K562 (cell line): Measurements from ENCODE around the gene ABLIM2. TPM values are rescaled to one million over a fixed set of nuclear protein-coding genes. Genes with fewer than 3 reads are reported as not detected.

Experiments used
- ATAC-seq: fragments of 200-7000 bp; cut with Tn5 transposase; 3 replicates; pipeline ENCODE4 v1.9.1; 2020; ENCODE audit warnings: moderate library complexity
- BruUV-seq: library from RNA; stranded (reverse); fragments of 400-500 nt; replicated peaks from 2 replicates; lab custom pipeline; 2021; lab: Mats Ljungman, UMichigan
- CTCF ChIA-PET: fragments of 300-600 bp; formaldehyde crosslinking; extraction: SDS; loops from one replicate; lab custom pipeline; 2021; ENCODE audit warnings: low intra/inter-chr PET ratio; lab: Yijun Ruan, JAX
- POLR2A ChIA-PET: fragments of 300-600, 350-650 bp; sonication (Branson Sonifier 250); formaldehyde crosslinking; extraction: SDS; loops from one replicate; lab custom pipeline; 2021; ENCODE audit warnings: antibody characterized with exemption, inconsistent platforms; lab: Yijun Ruan, JAX
- DNase-seq, 4 experiments: peaks; one replicate each; pipeline versions ENCODE4 v3.0.0 to v3.0.0-alpha.2; 2011 to 2018; ENCODE audit warnings: low spot score in 3 of 4, mixed read lengths in 3 of 4; ENCODE audit errors: extremely low read depth in 1 of 4
- FAIRE-seq: peaks from 2 replicates; lab custom pipeline; 2011; peaks lifted over from hg19 to GRCh38; lab: Jason Lieb, UNC
- H2AFZ ChIP-seq: 2 replicates; pipeline ENCODE4 v1.6.0; 2011; ENCODE audit warnings: low read depth, low read length, control low read depth, inconsistent platforms
- H3K27ac ChIP-seq: fragments of 200-600 bp; 3 replicates; pipeline ENCODE4 v1.8.0; 2011; ENCODE audit warnings: low read depth, mild to moderate bottlenecking, control low read depth, inconsistent platforms, low read length, moderate library complexity, mixed read lengths; ENCODE audit errors: extremely low read depth
- H3K27me3 ChIP-seq, 2 experiments: fragments of 300-600 bp in 1 of 2; 2 replicates in 1 of 2; 3 replicates in 1 of 2; pipeline versions ENCODE4 v1.6.0 to v1.8.0; 2011; ENCODE audit warnings: inconsistent platforms in 2 of 2, low read length in 2 of 2, mild to moderate bottlenecking in 1 of 2, mixed read lengths in 1 of 2, moderate library complexity in 1 of 2; ENCODE audit not compliant: control insufficient read depth in 2 of 2, insufficient read depth in 2 of 2
- H3K36me3 ChIP-seq: fragments of 300-600 bp; 3 replicates; pipeline ENCODE4 v1.8.0; 2011; ENCODE audit warnings: mild to moderate bottlenecking, low read length, inconsistent platforms; ENCODE audit not compliant: control insufficient read depth, insufficient read depth
- H3K4me1 ChIP-seq, 2 experiments: fragments of 200-600 bp in 1 of 2; replicated peaks in 1 of 2; 2 replicates in 1 of 2; 3 replicates in 1 of 2; pipeline versions ENCODE4 v1.5.1 to v1.8.0; 2011; ENCODE audit warnings: inconsistent platforms in 2 of 2, low read length in 2 of 2, mild to moderate bottlenecking in 1 of 2, mixed read lengths in 1 of 2, moderate library complexity in 1 of 2; ENCODE audit not compliant: control insufficient read depth in 2 of 2, insufficient read depth in 2 of 2
- H3K4me2 ChIP-seq: 2 replicates; pipeline ENCODE4 v1.6.1; 2011; ENCODE audit warnings: low read length, control low read depth, inconsistent platforms, mixed read lengths; ENCODE audit not compliant: insufficient read depth
- H3K4me3 ChIP-seq: fragments of 200-600 bp; sonication (generic), shearing (Covaris generic); 2 replicates; pipeline ENCODE4 v1.5.1; 2016; ENCODE audit warnings: control low read depth, inconsistent platforms
- H3K79me2 ChIP-seq: fragments of 200-600 bp; 3 replicates; pipeline ENCODE4 v1.8.0; 2011; ENCODE audit warnings: low read length, inconsistent platforms; ENCODE audit not compliant: control insufficient read depth, insufficient read depth
- H3K9ac ChIP-seq, 2 experiments: 2 replicates each; pipeline versions ENCODE4 v1.6.0 to v1.6.1; 2011; ENCODE audit warnings: low read depth in 2 of 2, low read length in 2 of 2, control low read depth in 1 of 2, inconsistent platforms in 1 of 2, mild to moderate bottlenecking in 1 of 2, mixed read lengths in 1 of 2; ENCODE audit not compliant: insufficient read depth in 1 of 2
- H3K9me1 ChIP-seq: one replicate; pipeline ENCODE4 v1.6.0; 2011; ENCODE audit warnings: inconsistent platforms, mild to moderate bottlenecking, low read length, moderate library complexity; ENCODE audit not compliant: control insufficient read depth, insufficient read depth
- H3K9me3 ChIP-seq: replicated peaks from 2 replicates; pipeline ENCODE4 v1.5.1; 2011; ENCODE audit warnings: low read depth, low read length, inconsistent platforms; ENCODE audit not compliant: control insufficient read depth, insufficient read depth
- H4K20me1 ChIP-seq: replicated peaks from 2 replicates; pipeline ENCODE4 v1.6.1; 2011; ENCODE audit warnings: low read length, inconsistent platforms, mixed read lengths; ENCODE audit not compliant: control insufficient read depth, insufficient read depth
- ARHGAP35 ChIP-seq: fragments of 450-650 bp; IDR thresholded peaks from 2 replicates; pipeline ENCODE4 v1.6.1; 2018; ENCODE audit not compliant: partially characterized antibody
- CBX1 ChIP-seq: sonication (generic); IDR thresholded peaks from 2 replicates; pipeline ENCODE4 v1.6.1; 2016; ENCODE audit warnings: antibody characterized with exemption, low read depth, mild to moderate bottlenecking
- GABPB1 ChIP-seq: sonication (generic); formaldehyde crosslinking; IDR thresholded peaks from 2 replicates; pipeline ENCODE4 v1.8.0; 2022; ENCODE audit warnings: mild to moderate bottlenecking, missing genetic modification reagents
- L3MBTL2 ChIP-seq: fragments of 450-650 bp; IDR thresholded peaks from 2 replicates; pipeline ENCODE4 v1.6.1; 2016; ENCODE audit warnings: mild to moderate bottlenecking, moderate library complexity
- NCOR1 ChIP-seq: fragments of 450-650 bp; IDR thresholded peaks from 2 replicates; pipeline ENCODE4 v1.6.1; 2016; ENCODE audit warnings: mild to moderate bottlenecking, moderate library complexity
- NFE2 ChIP-seq: IDR thresholded peaks from 2 replicates; pipeline ENCODE4 v1.6.1; 2014; ENCODE audit warnings: antibody characterized with exemption, low read depth
- POLR3A ChIP-seq: IDR thresholded peaks from 2 replicates; pipeline ENCODE4 v1.6.1; 2011; ENCODE audit warnings: borderline replicate concordance, mild to moderate bottlenecking, moderate library complexity; ENCODE audit not compliant: insufficient read length, insufficient read depth; ENCODE audit errors: extremely low read depth
- RBM17 ChIP-seq: fragments of 200-400 bp; formaldehyde crosslinking; IDR thresholded peaks from 2 replicates; pipeline ENCODE4 v1.6.1; 2017; ENCODE audit warnings: low read depth, mild to moderate bottlenecking, low read length, borderline replicate concordance
- TCFL5 ChIP-seq: fragments of 250-450 bp; sonication (Bioruptor Pico); conservative IDR thresholded peaks from 2 replicates; pipeline ENCODE4 v1.6.1; 2021; ENCODE audit warnings: mild to moderate bottlenecking, moderate library complexity, matching md5 sums
- ZNF584 ChIP-seq: fragments of 200-800 bp; sonication (Bioruptor generic); IDR thresholded peaks from 2 replicates; pipeline ENCODE4 v1.6.1; 2016; ENCODE audit warnings: low read depth, mild to moderate bottlenecking, missing genetic modification characterization, missing compliant biosample characterization
- WGBS: fragments of 100-300 bp; shearing (Covaris generic); methylation state at CpG from one replicate; pipeline ENCODE4 v1.1.6; 2016; ENCODE audit warnings: low coverage, mixed read lengths; ENCODE audit not compliant: insufficient coverage; ENCODE audit errors: missing lambda C conversion rate; 5-methylcytosine and 5-hydroxymethylcytosine counted together
- in situ Hi-C: fragments of 300-500 bp; cut with MboI; formaldehyde crosslinking; loops from 4 replicates; pipeline ENCODE4 v1.15.0; 2018; ENCODE audit warnings: inconsistent platforms, mixed read lengths
- intact Hi-C: fragments of 100-400 bp; cut with micrococcal nuclease; formaldehyde crosslinking; loops from 2 replicates; pipeline ENCODE4 v1.14.2; 2022
- polyA plus RNA-seq, 8 experiments: library from polyadenylated mRNA; depleted of rRNA in 4 of 8; stranded (reverse) in 5 of 8; unstranded in 3 of 8; fragments of >200 nt; fragmentation: Nextera tagmentation in 2 of 8; fragmentation: Illumina TruSeq in 1 of 8; extraction: Ambion mirVana in 2 of 8; extraction: Trizol in 1 of 8; gene quantifications; 2 replicates each; pipeline versions ENCODE4 v1.2.1 to v1.2.3, GENCODE V29; 2011 to 2014; ENCODE audit warnings: inconsistent platforms in 1 of 8, missing spikeins in 1 of 8
- total RNA-seq, 7 experiments: library from RNA; depleted of rRNA in 6 of 7; stranded (reverse); fragments of >200 nt in 6 of 7; fragmentation: Illumina TruSeq in 2 of 7; extraction: Trizol in 2 of 7; gene quantifications; 2 replicates each; pipeline versions ENCODE4 v1.2.1 to v1.2.3, GENCODE V29; 2011 to 2021; ENCODE audit warnings: low replicate concordance in 1 of 7
- TF ChIP-seq, protein P1 (sequence below), 2 experiments: IDR thresholded peaks in 1 of 2; conservative IDR thresholded peaks in 1 of 2; 2 replicates each; pipeline ENCODE4 v1.6.1; 2016; ENCODE audit warnings: low read depth in 2 of 2, mild to moderate bottlenecking in 1 of 2, missing compliant biosample characterization in 1 of 2, missing genetic modification characterization in 1 of 2, moderate library complexity in 1 of 2
- TF ChIP-seq, protein P2 (sequence below): IDR thresholded peaks from 3 replicates; pipeline ENCODE4 v1.6.1; 2011; ENCODE audit warnings: borderline replicate concordance, mild to moderate bottlenecking; ENCODE audit not compliant: insufficient read length, insufficient read depth

ABLIM2 gene
- total and polyA plus RNA-seq, 9 of the 15 experiments (the other 6 are each of a cell fraction or from before 2014, with no cell fraction given) = not detected

DNA sequence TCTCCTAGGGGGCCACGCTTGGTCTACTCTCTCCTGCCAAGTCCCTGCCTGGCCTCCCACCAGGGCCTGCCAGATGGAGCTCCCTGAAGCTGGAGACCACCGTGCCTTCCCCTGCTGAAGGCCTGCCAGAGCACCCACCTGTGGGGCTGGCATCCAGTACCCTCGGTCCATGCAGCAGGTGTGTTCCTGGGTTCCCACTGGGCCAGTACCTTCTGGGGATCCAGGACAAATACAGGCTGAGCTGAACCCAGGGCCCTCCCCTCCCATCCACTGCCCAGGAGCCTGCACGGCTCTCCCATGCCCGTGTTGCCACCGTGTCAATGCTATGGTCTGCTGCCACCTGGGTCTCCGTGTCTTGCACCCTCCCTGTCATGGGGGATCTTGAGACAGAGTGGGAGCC, 68.8 kb downstream of the ABLIM2 start (continued):
- TF ChIP-seq, protein P1, sequence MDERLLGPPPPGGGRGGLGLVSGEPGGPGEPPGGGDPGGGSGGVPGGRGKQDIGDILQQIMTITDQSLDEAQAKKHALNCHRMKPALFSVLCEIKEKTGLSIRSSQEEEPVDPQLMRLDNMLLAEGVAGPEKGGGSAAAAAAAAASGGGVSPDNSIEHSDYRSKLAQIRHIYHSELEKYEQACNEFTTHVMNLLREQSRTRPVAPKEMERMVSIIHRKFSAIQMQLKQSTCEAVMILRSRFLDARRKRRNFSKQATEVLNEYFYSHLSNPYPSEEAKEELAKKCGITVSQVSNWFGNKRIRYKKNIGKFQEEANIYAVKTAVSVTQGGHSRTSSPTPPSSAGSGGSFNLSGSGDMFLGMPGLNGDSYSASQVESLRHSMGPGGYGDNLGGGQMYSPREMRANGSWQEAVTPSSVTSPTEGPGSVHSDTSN (CRISPR knock-in tag; IDR thresholded peaks at IDR 0.05; ENCODE audit: low read depth) = no peak
- TF ChIP-seq, protein P1 (tag; conservative IDR thresholded peaks at IDR 0.05; ENCODE audit: low read depth) = no peak
- TF ChIP-seq ZNF584 (CRISPR knock-in tag) = no peak
- TF ChIP-seq NFE2 = no peak
- TF ChIP-seq TCFL5 = no peak
- no peak for TF ChIP-seq CBX1
- TF ChIP-seq, all 486 proteins: peak for 0

DNA sequence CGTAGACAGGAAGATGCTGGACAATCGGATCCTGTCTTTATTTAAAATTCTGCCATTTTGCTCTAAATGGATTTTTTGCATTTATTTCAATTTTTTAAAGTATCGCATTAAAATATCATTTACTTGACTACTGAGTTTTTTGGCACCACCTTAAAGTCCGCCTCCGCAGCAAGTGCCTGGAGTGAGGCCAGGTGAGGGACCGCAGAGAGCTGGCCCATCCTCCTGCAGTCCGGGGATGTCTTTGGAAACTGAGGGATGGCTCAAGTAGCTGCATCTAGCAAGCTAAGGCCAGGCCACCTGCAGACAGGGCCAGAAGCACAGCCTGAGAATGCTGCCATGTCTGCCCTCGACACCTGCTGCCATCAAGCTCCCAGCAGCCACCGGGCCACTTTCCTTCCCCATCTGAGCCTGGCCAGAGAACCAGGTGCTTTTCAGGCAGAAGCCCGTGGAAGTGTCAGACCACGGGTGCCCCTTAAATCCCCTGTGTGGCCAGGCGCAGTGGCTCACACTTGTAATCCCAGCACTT, 69.6 kb downstream of the ABLIM2 start:
- in situ Hi-C loops (no loop called here), intact Hi-C loops (no loop called here)
- no TSS peak for BruUV-seq
- H3K9ac ChIP-seq = no peak overlapping the region
- DNase-seq (no peak), FAIRE-seq (no peak), ATAC-seq (no peak)
- CTCF ChIA-PET = interaction anchor here (0.6 kb wide), 1 partner anchor 393 kb away, joined by 4 read pairs; no protein-coding TSS in a partner anchor
- peaks cover 0 to 4% of the 10 kb centered on the region in 2 experiments; a peak in 1 of 5 replicates for H3K27me3 ChIP-seq
- peaks cover 0 to 4% of the 10 kb centered on the region in 2 experiments; a peak in 1 of 5 replicates for H3K4me1 ChIP-seq
- no peak overlapping the region for H3K4me2 ChIP-seq
- H3K36me3 ChIP-seq = no peaks in the 10 kb centered on the region
- POLR2A ChIA-PET = no interaction called here
- H3K9me3 ChIP-seq = 0 out of 2 replicates have a peak, but pooled peaks cover 2% of the 10 kb centered on the region
- H3K4me3 ChIP-seq = no peak overlapping the region
- 5% methylated on average over 12 of the region's 12 CpGs for WGBS
- H4K20me1 ChIP-seq = no peaks in the 10 kb centered on the region
- H3K79me2 ChIP-seq = no peaks in the 10 kb centered on the region
- H3K9me1 ChIP-seq = no peaks in the 10 kb centered on the region
- TF ChIP-seq POLR3A (no peak), ARHGAP35 (no peak), RBM17 (no peak), NCOR1 (no peak), L3MBTL2 (0 out of 2 replicates have a peak, but pooled peaks have one; percentile 15), GABPB1 (CRISPR knock-in tag) (no peak)
- TF ChIP-seq, protein P2, sequence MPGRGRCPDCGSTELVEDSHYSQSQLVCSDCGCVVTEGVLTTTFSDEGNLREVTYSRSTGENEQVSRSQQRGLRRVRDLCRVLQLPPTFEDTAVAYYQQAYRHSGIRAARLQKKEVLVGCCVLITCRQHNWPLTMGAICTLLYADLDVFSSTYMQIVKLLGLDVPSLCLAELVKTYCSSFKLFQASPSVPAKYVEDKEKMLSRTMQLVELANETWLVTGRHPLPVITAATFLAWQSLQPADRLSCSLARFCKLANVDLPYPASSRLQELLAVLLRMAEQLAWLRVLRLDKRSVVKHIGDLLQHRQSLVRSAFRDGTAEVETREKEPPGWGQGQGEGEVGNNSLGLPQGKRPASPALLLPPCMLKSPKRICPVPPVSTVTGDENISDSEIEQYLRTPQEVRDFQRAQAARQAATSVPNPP = no peak
- no peak overlapping the region for H2AFZ ChIP-seq
- no peak overlapping the region for H3K27ac ChIP-seq
